NCI-H446 (cell line): Measurements from ENCODE around the gene LZTS2.
A peak's percentile ranks its signal among the peaks of the same experiment; 100 is the strongest.

ENCODE experiments used
- DNase-seq, 2 experiments: peaks; one replicate each; lab custom pipeline; 2025; lab: John Stamatoyannopoulos, UW

LZTS2 gene

GRCh38 chr10:101014230-101014884 lies 14.7 kb downstream of the LZTS2 start:
- peak; percentile 45 to 66 for DNase-seq

- no peak for DNase-seq
These were observed 15.5 kb downstream of the LZTS2 start for GRCh38 chr10:101014966-101015581.

DNA sequence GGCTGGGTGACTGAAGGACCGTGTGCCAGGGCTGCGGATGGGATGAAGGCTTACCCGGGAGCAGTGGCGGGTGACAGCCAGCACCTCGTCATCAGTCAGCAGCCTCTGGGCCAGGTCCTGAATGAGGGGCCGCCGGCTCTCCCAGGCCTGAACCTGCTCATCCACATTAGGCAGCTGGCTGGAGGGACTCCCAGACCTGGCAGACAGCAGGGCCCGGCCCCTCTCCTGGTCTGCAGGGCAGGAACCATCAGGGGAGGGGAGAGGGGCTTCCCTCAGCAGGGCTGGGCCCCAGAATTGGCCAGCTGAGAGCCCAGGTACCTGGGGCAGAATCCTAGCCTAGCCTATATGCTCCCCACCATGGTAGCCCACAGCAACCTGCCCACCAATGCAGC lies 16.0 kb downstream of the LZTS2 start:
- DNase-seq = no peak

DNA sequence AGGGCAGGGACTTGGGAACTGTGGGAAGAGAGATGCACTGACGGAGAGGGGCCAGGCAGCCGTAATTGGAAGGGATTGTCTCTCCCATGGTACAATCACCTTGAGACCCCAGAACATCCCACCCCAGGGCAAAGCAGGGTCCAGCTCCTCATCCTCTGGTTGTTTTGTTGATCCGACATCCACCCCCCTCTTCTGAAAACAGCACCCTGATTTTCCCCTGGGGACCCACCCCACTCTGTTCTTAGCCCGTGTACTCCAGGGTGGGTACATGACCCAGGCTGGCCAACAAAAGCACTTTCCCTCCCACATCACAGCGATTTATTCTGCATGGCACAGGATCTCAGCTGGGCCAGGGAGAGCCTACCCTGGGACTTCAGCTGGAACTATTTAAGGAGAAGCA lies 17.2 kb downstream of the LZTS2 start:
- DNase-seq = no peak

DNA sequence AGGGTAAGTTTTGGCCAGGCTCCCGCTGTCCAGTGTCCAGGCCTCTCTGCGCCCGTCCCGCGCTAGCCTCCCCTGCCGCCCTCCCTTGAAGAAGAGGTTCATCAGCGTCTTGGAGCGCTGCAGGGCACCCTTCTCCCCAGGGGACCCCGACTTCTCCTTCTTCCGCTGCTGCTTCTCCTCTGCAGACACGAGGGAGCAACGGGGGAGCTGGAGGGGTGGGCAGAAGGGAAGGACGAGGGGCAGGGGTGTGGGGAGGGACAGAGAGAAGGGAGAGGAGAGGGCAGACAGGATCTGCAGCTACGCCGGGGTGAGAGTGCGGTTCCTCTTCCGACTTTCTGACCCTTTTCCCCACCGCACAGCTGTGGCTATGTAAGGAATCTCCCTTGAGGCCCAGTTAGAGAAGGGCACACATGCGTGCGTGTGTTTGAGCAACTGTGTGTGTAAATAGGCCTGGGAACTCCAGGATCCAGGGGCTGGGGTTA lies 18.6 kb downstream of the LZTS2 start:
- no peak for DNase-seq

DNA sequence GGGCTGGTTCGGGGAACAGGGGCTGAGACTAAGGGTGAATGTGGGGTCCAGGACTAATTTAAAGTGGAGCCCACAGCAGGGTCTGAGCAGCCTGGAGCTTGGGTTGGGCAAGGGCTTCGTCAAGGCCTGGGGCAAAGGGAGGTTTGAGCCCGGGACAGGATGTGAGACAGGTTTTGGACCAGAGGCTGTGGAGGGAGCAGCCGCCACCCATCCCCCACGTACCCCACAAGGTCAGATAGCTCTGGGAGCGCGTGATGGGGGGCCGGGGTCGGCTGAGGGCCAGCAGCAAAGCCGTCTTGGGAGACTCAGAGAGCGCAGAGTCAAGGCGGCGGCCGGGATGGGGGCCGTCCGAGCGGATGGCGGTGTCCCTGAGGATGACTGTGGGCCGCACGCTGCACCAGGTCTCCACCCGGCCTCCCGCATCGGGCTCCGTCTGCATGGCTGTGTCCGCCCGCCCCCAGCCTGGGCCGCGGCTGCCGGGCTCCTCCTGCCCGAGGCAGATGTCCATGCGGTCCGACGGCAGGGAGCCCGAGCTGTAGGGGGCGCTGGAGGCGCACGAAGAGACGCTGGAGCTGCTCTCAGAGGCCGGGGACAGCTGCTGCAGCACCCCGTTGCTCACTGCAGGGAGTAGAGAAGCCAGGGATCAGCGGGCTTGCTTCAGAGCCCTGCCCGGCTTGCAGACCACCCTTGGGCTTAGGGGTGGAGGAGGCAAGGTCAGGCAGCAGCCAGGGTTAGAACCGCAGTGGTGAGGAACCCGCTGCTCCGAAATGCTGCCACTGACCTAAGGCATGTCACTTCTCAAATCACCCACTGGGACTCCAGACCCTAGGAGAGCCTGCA lies 19.2 kb downstream of the LZTS2 start:
- peak in 1 of 2 experiments; percentile 52 for DNase-seq

- DNase-seq = no peak
These were observed 19.8 kb downstream of the LZTS2 start for GRCh38 chr10:101019440-101019703.

DNA sequence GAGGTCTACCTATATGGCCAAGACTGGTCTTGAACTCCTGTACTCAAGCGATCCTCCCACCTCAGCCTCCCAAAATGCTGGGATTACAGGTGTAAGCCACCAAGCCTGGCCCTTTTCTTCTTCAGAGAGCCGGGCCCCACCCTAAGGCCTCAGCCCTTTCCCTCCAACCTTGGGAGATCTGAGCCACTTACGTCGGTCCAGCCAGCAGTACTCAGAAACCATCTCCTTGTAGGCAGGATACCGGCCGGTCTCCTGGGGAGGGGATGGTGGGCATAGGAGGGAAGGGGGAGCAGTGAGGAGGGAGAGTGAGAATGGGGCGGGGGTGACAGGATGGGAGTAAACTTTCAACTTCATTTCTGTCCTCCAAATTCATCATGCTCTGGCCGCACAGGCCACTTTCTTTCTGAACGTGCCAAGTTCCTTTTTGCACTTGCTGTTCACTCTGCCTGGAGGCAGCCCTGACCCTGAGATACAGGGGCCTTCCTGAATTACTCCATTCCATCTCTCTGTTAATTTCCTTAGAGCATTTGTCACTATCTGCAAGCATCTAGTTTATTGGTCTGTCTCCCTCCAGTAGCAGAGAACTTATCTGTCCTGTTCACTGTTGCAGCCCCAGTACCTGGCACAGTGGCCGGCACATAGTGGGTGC lies 20.9 kb downstream of the LZTS2 start:
- no peak for DNase-seq

DNA sequence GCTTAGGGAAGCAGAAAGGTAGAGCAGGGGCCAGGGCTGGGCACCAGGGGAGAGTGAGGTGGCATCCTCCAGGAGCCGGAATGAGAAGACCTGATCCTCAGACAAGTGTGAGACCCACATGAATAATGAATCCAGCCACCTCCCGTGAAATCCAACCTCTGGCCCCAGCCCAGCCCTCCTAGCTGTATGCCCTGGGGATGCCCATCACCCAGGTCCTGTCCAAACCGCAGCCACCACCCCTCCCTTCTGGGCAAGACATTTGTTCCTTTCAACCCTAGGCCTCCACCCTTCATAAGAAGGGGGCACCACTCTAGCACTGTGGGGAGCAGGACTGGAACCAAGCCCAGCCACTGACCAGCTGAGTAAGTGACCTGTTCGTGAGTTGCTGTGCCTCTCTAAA lies 21.6 kb downstream of the LZTS2 start:
- DNase-seq = no peak

GRCh38 chr10:101021692-101022251 lies 22.2 kb downstream of the LZTS2 start:
- no peak for DNase-seq

GRCh38 chr10:101022967-101023705 lies 23.5 kb downstream of the LZTS2 start:
- DNase-seq = no peak

DNA sequence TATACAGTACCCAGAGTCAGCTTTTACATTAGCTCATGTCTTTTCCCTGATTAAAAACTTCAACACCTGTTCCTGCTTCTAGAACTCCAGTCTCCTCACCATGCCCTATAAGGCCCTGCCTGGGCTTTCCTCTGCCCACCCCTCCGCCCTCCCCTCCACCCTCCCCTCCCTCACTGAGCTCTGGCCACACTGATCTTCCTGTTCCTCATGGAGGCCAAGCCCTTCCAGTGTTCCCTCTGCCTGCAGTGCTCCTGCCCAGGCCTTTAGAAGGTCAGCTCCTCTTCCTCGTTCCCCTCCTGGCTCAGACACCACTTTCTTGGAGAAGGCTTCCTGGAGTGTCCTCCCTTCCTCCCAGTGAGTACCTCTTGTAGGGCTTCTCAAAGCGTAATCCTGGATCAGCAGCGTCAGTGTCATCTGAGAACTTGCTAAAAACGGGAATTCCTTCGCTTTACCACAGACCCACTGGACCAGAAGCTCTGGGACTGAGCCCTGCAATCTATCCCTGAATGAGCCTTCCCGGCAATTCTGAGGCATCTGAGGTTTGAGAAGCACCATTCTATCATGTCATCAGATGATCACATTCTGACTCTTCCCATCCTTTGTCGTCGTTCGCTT lies 27.6 kb downstream of the LZTS2 start:
- DNase-seq = no peak

DNA sequence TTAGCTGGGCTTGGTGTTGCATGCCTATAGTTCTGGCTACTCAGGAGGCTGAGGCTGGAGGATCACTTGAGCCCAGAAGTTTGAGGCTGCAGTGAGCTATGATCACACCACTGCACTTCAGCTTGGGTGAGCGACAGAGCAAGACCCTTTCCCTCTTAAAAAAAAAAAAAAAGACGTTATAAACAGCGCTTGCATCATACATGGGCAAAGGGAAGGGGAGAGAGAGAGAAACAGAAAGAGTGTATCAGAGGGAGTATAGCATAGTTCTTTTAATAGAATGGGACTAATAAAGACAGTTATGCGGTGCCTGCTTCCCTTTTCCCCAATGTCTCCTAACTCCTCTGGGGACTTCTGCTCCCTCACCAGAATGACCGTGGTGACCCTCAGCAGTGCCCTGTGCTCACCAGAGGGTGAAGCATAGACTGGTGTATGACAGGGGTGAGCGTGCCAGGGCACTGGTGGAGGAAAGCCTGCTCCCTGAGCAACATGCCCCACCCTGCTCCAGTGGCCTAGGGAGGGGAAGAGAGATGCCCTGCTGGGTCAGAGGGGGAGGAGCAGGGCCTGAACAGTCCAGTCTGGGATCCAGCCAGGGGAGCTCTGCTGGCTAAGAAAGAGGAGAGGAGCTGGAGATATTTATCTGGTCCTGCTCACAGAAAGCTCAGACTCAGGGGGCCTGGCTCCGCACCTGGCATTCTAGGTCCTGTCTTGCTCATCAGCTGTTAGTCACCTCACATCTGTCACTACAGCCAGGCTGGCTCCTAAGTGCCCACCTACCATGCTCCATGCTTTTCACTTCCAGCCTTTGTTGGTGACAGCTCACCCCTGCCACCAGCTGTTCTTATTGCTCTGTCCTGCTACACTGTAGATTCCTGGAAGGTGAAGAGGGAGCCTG lies 29.1 kb downstream of the LZTS2 start:
- DNase-seq = no peak

DNA sequence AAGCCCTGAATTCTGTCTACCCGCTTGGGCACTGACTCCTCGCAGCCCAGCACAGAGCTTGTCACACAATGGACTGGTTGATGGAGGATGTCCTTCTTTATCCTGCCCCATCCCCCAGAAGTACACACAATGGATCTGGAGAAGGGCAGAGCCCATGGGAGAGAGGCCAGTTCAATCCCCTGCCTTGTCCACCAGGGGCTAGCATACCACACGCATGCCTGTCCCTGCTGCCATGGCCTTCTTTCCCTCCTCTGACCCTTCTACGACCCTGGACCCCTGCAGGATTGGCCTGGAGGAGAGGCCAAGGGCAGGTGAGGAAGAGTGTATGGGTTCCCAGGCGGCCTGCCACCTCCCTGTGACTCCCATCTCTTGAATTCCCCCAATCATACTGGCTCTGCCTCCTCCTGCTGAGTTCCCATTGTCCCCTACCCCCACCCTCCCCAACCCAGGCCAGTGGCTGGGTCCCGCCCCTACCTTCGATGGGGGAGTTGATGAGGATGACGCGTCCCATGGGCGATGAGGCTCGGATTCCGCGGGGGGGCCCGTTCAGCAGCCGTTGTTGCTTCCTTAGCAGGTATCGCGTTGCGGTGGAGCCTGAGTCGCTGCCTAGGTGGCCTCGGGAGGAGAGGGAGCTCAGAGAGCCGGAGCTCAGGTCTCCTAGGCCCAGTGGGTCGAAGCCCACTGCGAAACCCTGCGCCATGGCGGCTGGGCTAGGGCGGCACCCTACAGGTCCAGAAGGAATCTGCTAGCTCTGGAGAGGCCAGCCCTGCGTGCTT lies 30.1 kb downstream of the LZTS2 start:
- DNase-seq = no peak

DNA sequence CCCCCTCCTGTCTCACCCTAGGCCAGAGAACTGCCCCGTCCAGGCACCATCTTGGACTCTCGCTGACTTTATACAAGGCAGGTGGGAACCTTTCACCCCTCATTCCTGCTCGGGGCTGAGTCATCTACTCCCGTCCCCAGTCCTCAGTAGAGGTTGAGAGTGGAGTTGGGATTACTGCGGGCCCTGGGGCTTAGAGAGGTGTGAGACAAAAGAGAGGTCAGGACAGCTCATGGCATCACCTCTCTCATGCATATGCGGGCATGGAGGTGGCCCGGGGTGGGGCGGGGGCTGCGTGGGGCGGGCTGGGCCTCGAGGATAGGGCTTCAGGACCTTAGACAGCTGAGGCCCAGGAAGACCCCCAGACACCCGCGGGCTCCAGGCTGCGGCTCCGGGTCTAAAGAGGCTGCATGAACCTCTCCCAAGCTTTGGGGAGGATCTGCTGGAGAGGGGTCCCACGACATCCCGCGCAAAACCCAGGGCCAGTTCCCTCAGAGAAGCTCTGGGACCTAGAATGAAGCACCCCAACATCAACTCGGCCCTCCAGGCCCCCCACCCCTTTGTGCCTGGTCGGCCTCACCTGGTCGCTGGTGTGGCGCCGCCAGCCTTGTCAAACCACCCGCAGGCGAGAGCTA lies 31.0 kb downstream of the LZTS2 start:
- DNase-seq = no peak

DNA sequence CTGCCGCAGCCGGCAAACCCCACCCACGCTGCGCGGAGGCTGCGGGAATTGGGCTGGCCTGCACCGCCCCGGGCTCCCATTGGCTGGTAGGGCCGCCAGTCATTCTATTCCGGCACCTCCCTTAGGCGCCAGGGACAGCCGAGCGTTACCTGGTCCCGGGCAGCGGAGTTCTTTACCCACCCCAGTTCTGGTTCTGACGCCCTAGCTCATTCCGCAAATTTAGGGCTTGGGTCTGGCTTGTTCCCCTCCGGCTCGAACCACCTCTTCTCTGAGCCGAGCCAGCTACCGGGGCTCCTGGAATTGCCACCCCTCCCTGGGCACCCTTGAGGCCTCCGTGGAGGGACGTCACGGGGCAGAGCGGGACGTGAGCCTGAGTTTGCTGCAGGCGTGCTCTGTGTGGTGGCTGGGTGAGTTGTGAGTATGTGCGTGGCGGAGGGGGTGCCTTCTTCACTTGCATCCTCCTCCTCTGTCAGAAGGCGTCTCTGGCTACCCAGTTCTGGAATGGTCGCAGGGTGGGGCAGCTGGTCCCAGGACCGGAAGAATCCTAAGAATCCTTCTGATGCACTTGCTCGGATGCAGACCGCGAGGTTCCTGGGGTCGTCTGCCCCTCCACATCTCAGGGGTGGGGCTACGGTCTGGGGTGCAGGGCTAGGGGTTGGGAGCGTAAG lies 31.7 kb downstream of the LZTS2 start, which contains the start of the genes PDZD7 and SFXN3:
PDZD7 (minus strand) TSS at position 2 of the 668 bp plus-strand sequence. CDS start 910 bp downstream, outside the sequence.
SFXN3 (plus strand) TSS at position 107 of the 668 bp plus-strand sequence. CDS start 3,461 bp downstream, outside the sequence.
- DNase-seq = peak; percentile 45 to 88

DNA sequence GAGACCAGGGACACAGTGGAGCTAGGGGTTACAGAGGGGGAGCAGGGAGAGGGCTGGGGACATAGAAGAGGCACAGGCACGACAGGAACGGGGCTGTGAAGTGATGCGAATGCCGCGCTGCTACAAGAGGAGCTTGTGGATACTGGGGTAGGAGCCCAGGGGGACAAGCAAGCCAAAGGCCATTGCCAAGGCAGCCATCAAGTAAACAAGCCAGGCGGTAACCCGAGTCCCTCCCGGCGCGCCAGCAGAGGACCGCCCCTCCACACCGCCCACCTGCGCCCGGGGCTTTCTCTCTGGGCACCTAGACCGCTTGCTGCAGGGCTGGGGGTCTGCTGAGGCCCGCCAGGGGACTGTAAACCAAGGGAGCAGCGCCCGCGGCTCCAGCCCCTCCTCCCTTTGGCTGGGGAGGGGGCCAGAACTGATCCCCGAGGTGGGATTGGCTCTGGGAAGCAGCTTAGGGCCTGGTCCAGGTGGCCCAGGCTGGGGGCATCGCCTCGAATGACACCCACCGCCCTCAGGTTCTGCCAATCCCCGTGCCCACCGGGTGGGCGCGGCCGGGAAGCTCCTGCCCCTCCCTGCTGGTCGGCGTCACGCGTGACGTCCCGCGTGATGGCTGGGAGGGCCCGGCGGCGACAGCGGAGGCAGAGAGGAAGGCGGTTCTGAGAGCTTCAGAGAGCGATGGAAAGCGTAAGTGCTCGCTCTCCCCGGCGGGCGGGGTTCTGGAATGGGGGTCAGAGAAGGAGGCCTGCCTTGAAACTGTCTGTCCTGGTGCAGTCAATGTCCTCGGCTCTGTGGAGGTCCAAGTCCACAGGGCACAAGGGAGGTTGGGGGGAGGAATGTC lies 32.4 kb downstream of the LZTS2 start:
- peak; percentile 2 to 55 for DNase-seq
